GM23338 (cell line): ENCODE data around the gene PEAK3. TPM values are rescaled to one million over a fixed set of nuclear protein-coding genes. Genes with fewer than 3 reads are reported as not detected.

Experiments used
- ATAC-seq: fragments of 200-7000 bp; cut with Tn5 transposase; 3 replicates; pipeline ENCODE4 v1.9.1; 2020
- DNase-seq: peaks from one replicate; pipeline ENCODE4 v3.0.0-alpha.2; 2015; ENCODE audit warnings: low spot score
- H2AFZ ChIP-seq: fragments of 200-600 bp; sonication (generic); 2 replicates; pipeline ENCODE4 v1.8.0; 2016; ENCODE audit warnings: antibody characterized with exemption, mild to moderate bottlenecking, moderate library complexity
- H3F3A ChIP-seq: fragments of 200-600 bp; sonication (generic); replicated peaks from 2 replicates; pipeline ENCODE4 v1.8.0; 2017; ENCODE audit warnings: antibody characterized with exemption, mixed run types, low read depth
- H3K27ac ChIP-seq: fragments of 200-600 bp; sonication (generic); 2 replicates; pipeline ENCODE4 v1.6.1; 2016; ENCODE audit warnings: low read depth
- H3K27me3 ChIP-seq: fragments of 200-600 bp; sonication (generic); 2 replicates; pipeline ENCODE4 v1.8.0; 2016; ENCODE audit warnings: mild to moderate bottlenecking, mixed run types, moderate library complexity; ENCODE audit not compliant: insufficient read depth
- H3K36me3 ChIP-seq: fragments of 200-600 bp; sonication (generic); 2 replicates; pipeline ENCODE4 v1.8.0; 2016; ENCODE audit warnings: mild to moderate bottlenecking; ENCODE audit not compliant: insufficient read depth
- H3K4me1 ChIP-seq: fragments of 200-600 bp; sonication (generic); 2 replicates; pipeline ENCODE4 v1.8.0; 2016; ENCODE audit warnings: mild to moderate bottlenecking, moderate library complexity; ENCODE audit not compliant: insufficient read depth
- H3K4me2 ChIP-seq: fragments of 200-600 bp; sonication (generic); 2 replicates; pipeline ENCODE4 v1.7.1; 2017; ENCODE audit warnings: mixed run types
- H3K4me3 ChIP-seq: fragments of 200-600 bp; sonication (generic); 2 replicates; pipeline ENCODE4 v1.6.1; 2016; ENCODE audit warnings: mixed run types
- H3K79me2 ChIP-seq: fragments of 200-600 bp; sonication (generic); replicated peaks from 2 replicates; pipeline ENCODE4 v1.8.0; 2017; ENCODE audit warnings: mild to moderate bottlenecking; ENCODE audit not compliant: insufficient read depth
- H3K9me2 ChIP-seq: fragments of 200-600 bp; sonication (generic); 2 replicates; pipeline ENCODE4 v1.8.0; 2017; ENCODE audit not compliant: insufficient read depth
- H4K20me1 ChIP-seq: fragments of 200-600 bp; sonication (generic); replicated peaks from 2 replicates; pipeline ENCODE4 v1.8.0; 2017; ENCODE audit warnings: mild to moderate bottlenecking; ENCODE audit not compliant: insufficient read depth
- H3K27ac Mint-ChIP-seq: 2 replicates; pipeline ENCODE4 v1.8.0; 2020; ENCODE audit warnings: inconsistent platforms, mild to moderate bottlenecking, moderate library complexity, mixed read lengths
- H3K27me3 Mint-ChIP-seq: 3 replicates; pipeline ENCODE4 v1.8.0; 2022; ENCODE audit warnings: low read depth, mild to moderate bottlenecking, moderate library complexity, mixed read lengths, inconsistent platforms; ENCODE audit not compliant: insufficient read depth, poor library complexity
- H3K36me3 Mint-ChIP-seq: 3 replicates; pipeline ENCODE4 v1.8.0; 2021; ENCODE audit warnings: low read depth, mild to moderate bottlenecking, inconsistent platforms, moderate library complexity, mixed read lengths
- H3K4me1 Mint-ChIP-seq: 3 replicates; pipeline ENCODE4 v1.8.0; 2020; ENCODE audit warnings: mild to moderate bottlenecking, inconsistent platforms, mixed read lengths
- H3K4me3 Mint-ChIP-seq: 3 replicates; pipeline ENCODE4 v1.8.0; 2021; ENCODE audit warnings: moderate library complexity, mild to moderate bottlenecking, inconsistent platforms, mixed read lengths
- H3K9me3 Mint-ChIP-seq: 3 replicates; pipeline ENCODE4 v1.8.0; 2020; ENCODE audit warnings: moderate library complexity, mild to moderate bottlenecking, inconsistent platforms, mixed read lengths
- CREB1 ChIP-seq: fragments of 250-450 bp; sonication (Bioruptor Pico); IDR thresholded peaks from 2 replicates; pipeline ENCODE4 v1.5.0; 2020; ENCODE audit warnings: low read depth, mild to moderate bottlenecking, moderate library complexity
- CTCF ChIP-seq, 2 experiments: fragments of 200-600 bp in 1 of 2; sonication (generic) in 1 of 2; conservative IDR thresholded peaks; 2 replicates each; pipeline versions ENCODE4 v1.5.1 to v1.6.1; 2016 to 2017; ENCODE audit warnings: antibody characterized with exemption in 2 of 2, low read depth in 2 of 2, mild to moderate bottlenecking in 2 of 2, moderate library complexity in 1 of 2
- EZH2 ChIP-seq: fragments of 200-600 bp; sonication (generic); IDR thresholded peaks from one replicate; pipeline ENCODE4 v1.8.0; 2017; ENCODE audit warnings: antibody characterized with exemption, mild to moderate bottlenecking, low read depth; ENCODE audit not compliant: unreplicated experiment
- EZH2phosphoT487 ChIP-seq: fragments of 200-600 bp; sonication (generic); IDR thresholded peaks from one replicate; pipeline ENCODE4 v1.8.1; 2018; ENCODE audit warnings: antibody characterized with exemption; ENCODE audit not compliant: unreplicated experiment
- JUNB ChIP-seq: IDR thresholded peaks from one replicate; pipeline ENCODE4 v1.6.1; 2016; ENCODE audit warnings: antibody characterized with exemption; ENCODE audit not compliant: unreplicated experiment
- NANOG ChIP-seq: IDR thresholded peaks from 2 replicates; pipeline ENCODE4 v1.6.1; 2016; ENCODE audit warnings: antibody characterized with exemption, borderline replicate concordance
- POLR2AphosphoS5 ChIP-seq: IDR thresholded peaks from 2 replicates; pipeline ENCODE4 v1.6.1; 2016; ENCODE audit warnings: antibody characterized with exemption, low read depth
- STAT1 ChIP-seq: IDR thresholded peaks from one replicate; pipeline ENCODE4 v1.6.1; 2016; ENCODE audit warnings: antibody characterized with exemption; ENCODE audit not compliant: unreplicated experiment
- ZNF114 ChIP-seq: fragments of 250-450 bp; sonication (Bioruptor Pico); IDR thresholded peaks from 2 replicates; pipeline ENCODE4 v1.5.0; 2020; ENCODE audit warnings: mild to moderate bottlenecking, moderate library complexity
- ZNF331 ChIP-seq: fragments of 250-450 bp; sonication (Bioruptor Pico); IDR thresholded peaks from 2 replicates; pipeline ENCODE4 v1.5.0; 2020; ENCODE audit warnings: low read depth, mild to moderate bottlenecking, moderate library complexity
- long read RNA-seq: library from polyadenylated mRNA; unstranded; transcript quantifications from one replicate; pipeline ENCODE4 v2.0.0, GENCODE V29; 2020; ENCODE audit not compliant: unreplicated experiment
- polyA plus RNA-seq: library from polyadenylated mRNA; unstranded; fragments of >200 nt; fragmentation: Nextera tagmentation; extraction: Ambion mirVana; gene quantifications from 2 replicates; pipeline ENCODE4 v1.2.1, GENCODE V29; 2016
- total RNA-seq: library from RNA; depleted of rRNA; stranded (reverse); fragments of >200 nt; shearing (Covaris generic); gene quantifications from 2 replicates; pipeline ENCODE4 v1.2.3, GENCODE V29; 2014; rRNA removed
- TF ChIP-seq, protein P1 (sequence below): IDR thresholded peaks from 2 replicates; pipeline ENCODE4 v1.6.1; 2016; ENCODE audit warnings: antibody characterized with exemption
- TF ChIP-seq, protein P2 (sequence below): fragments of 250-450 bp; sonication (Bioruptor Pico); IDR thresholded peaks from 2 replicates; pipeline ENCODE4 v1.5.0; 2020; ENCODE audit warnings: mild to moderate bottlenecking, moderate library complexity
- TF ChIP-seq, protein P3 (sequence below): IDR thresholded peaks from one replicate; pipeline ENCODE4 v1.6.1; 2018; ENCODE audit warnings: antibody characterized with exemption; ENCODE audit not compliant: unreplicated experiment

The PEAK3 gene
- total RNA-seq (not detected in 2 replicates), polyA plus RNA-seq (not detected in 2 replicates)
- long read RNA-seq: 0 reads

DNA sequence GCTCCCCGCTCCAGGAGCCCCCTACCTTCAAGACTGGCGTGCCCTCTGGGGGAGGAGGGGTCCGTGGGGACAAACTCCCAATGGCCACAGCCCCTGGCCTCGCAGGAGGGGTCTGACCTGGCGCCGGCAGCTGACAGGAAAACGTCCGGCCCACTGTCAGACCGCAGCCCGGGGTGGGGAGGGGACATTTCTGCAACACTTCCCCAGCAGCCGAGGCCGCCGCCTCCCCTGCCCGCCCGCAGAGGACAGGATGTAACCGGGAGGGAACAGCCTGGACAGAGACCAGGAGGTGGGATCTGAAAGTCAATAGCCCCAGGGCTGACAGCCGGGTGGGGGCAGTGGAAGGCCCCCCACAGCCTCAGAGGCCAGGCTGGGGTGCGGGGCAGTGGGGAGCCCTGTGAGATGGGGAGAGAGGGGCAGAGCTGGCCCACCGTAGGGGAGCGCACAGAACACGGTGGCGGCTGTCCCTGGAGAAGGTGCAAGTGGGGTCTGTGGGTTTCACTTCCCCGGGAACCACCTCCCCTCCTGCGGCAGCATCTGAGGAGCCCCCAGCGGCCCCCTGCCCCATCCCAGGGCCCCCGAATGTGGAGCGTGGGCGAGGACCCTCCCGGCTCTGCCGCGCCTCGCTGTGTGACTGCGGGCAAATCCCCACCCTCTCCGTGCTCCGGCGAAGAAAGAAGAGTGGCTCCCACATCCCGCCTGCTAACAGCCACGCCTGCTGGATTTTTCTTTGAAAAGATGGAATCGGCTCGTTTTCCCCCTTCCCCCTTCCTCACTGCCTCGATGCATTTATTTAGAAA, at the start of gene PEAK3:
PEAK3 (minus strand) TSS at position 114 of the 800 bp plus-strand sequence. CDS start 1,244 bp downstream, outside the sequence.
- Mint-ChIP-seq H3K27me3 (peaks cover 19% of the 10 kb centered on the region), H3K27ac (no peak within 1 kb of the TSS), H3K4me3 (peak within 1 kb of the TSS; percentile 66), H3K4me1 (peaks cover 3% of the 10 kb centered on the region; the same call in 2 of the 3 replicates), H3K9me3 (no peaks in the 10 kb centered on the region; the same call in 2 of the 3 replicates), H3K36me3 (no peaks in the 10 kb centered on the region; the same call in 2 of the 3 replicates)
- peak within 1 kb of the TSS; percentile 88 for H3K4me2 ChIP-seq
- H3F3A ChIP-seq: 0 out of 2 replicates have a peak, but pooled peaks cover 2% of the 10 kb centered on the region
- TF ChIP-seq EZH2 (no peak), ZNF331 (CRISPR knock-in tag) (no peak), STAT1 (no peak), EZH2phosphoT487 (no peak), NANOG (no peak), ZNF114 (no peak), CTCF (conservative IDR thresholded peaks at IDR 0.05; ENCODE audit: low read depth in 2 of 2) (no peak), JUNB (no peak), POLR2AphosphoS5 (no peak), CREB1 (CRISPR knock-in tag) (no peak)
- TF ChIP-seq, protein P1, sequence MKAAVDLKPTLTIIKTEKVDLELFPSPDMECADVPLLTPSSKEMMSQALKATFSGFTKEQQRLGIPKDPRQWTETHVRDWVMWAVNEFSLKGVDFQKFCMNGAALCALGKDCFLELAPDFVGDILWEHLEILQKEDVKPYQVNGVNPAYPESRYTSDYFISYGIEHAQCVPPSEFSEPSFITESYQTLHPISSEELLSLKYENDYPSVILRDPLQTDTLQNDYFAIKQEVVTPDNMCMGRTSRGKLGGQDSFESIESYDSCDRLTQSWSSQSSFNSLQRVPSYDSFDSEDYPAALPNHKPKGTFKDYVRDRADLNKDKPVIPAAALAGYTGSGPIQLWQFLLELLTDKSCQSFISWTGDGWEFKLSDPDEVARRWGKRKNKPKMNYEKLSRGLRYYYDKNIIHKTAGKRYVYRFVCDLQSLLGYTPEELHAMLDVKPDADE: no peak
- TF ChIP-seq, protein P2, sequence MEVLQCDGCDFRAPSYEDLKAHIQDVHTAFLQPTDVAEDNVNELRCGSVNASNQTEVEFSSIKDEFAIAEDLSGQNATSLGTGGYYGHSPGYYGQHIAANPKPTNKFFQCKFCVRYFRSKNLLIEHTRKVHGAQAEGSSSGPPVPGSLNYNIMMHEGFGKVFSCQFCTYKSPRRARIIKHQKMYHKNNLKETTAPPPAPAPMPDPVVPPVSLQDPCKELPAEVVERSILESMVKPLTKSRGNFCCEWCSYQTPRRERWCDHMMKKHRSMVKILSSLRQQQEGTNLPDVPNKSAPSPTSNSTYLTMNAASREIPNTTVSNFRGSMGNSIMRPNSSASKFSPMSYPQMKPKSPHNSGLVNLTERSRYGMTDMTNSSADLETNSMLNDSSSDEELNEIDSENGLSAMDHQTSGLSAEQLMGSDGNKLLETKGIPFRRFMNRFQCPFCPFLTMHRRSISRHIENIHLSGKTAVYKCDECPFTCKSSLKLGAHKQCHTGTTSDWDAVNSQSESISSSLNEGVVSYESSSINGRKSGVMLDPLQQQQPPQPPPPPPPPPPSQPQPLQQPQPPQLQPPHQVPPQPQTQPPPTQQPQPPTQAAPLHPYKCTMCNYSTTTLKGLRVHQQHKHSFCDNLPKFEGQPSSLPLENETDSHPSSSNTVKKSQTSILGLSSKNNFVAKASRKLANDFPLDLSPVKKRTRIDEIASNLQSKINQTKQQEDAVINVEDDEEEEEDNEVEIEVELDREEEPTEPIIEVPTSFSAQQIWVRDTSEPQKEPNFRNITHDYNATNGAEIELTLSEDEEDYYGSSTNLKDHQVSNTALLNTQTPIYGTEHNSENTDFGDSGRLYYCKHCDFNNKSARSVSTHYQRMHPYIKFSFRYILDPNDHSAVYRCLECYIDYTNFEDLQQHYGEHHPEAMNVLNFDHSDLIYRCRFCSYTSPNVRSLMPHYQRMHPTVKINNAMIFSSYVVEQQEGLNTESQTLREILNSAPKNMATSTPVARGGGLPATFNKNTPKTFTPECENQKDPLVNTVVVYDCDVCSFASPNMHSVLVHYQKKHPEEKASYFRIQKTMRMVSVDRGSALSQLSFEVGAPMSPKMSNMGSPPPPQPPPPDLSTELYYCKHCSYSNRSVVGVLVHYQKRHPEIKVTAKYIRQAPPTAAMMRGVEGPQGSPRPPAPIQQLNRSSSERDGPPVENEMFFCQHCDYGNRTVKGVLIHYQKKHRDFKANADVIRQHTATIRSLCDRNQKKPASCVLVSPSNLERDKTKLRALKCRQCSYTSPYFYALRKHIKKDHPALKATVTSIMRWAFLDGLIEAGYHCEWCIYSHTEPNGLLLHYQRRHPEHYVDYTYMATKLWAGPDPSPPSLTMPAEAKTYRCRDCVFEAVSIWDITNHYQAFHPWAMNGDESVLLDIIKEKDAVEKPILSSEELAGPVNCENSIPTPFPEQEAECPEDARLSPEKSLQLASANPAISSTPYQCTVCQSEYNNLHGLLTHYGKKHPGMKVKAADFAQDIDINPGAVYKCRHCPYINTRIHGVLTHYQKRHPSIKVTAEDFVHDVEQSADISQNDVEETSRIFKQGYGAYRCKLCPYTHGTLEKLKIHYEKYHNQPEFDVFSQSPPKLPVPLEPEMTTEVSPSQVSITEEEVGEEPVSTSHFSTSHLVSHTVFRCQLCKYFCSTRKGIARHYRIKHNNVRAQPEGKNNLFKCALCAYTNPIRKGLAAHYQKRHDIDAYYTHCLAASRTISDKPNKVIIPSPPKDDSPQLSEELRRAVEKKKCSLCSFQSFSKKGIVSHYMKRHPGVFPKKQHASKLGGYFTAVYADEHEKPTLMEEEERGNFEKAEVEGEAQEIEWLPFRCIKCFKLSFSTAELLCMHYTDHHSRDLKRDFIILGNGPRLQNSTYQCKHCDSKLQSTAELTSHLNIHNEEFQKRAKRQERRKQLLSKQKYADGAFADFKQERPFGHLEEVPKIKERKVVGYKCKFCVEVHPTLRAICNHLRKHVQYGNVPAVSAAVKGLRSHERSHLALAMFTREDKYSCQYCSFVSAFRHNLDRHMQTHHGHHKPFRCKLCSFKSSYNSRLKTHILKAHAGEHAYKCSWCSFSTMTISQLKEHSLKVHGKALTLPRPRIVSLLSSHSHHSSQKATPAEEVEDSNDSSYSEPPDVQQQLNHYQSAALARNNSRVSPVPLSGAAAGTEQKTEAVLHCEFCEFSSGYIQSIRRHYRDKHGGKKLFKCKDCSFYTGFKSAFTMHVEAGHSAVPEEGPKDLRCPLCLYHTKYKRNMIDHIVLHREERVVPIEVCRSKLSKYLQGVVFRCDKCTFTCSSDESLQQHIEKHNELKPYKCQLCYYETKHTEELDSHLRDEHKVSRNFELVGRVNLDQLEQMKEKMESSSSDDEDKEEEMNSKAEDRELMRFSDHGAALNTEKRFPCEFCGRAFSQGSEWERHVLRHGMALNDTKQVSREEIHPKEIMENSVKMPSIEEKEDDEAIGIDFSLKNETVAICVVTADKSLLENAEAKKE (CRISPR knock-in tag): no peak
- TF ChIP-seq, protein P3, sequence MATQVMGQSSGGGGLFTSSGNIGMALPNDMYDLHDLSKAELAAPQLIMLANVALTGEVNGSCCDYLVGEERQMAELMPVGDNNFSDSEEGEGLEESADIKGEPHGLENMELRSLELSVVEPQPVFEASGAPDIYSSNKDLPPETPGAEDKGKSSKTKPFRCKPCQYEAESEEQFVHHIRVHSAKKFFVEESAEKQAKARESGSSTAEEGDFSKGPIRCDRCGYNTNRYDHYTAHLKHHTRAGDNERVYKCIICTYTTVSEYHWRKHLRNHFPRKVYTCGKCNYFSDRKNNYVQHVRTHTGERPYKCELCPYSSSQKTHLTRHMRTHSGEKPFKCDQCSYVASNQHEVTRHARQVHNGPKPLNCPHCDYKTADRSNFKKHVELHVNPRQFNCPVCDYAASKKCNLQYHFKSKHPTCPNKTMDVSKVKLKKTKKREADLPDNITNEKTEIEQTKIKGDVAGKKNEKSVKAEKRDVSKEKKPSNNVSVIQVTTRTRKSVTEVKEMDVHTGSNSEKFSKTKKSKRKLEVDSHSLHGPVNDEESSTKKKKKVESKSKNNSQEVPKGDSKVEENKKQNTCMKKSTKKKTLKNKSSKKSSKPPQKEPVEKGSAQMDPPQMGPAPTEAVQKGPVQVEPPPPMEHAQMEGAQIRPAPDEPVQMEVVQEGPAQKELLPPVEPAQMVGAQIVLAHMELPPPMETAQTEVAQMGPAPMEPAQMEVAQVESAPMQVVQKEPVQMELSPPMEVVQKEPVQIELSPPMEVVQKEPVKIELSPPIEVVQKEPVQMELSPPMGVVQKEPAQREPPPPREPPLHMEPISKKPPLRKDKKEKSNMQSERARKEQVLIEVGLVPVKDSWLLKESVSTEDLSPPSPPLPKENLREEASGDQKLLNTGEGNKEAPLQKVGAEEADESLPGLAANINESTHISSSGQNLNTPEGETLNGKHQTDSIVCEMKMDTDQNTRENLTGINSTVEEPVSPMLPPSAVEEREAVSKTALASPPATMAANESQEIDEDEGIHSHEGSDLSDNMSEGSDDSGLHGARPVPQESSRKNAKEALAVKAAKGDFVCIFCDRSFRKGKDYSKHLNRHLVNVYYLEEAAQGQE: no peak
- no peaks in the 10 kb centered on the region for H3K9me2 ChIP-seq
- H3K4me1 ChIP-seq: no peaks in the 10 kb centered on the region
- H3K79me2 ChIP-seq: no peaks in the 10 kb centered on the region
- no peaks in the 10 kb centered on the region for H4K20me1 ChIP-seq
- no peaks in the 10 kb centered on the region for H3K36me3 ChIP-seq
- peak within 1 kb of the TSS; percentile 88 for H2AFZ ChIP-seq
- peak; percentile 77 for DNase-seq
- no peak within 1 kb of the TSS for H3K27ac ChIP-seq
- peak; percentile 79 for ATAC-seq
- H3K27me3 ChIP-seq: peaks cover 22% of the 10 kb centered on the region
- H3K4me3 ChIP-seq: peak within 1 kb of the TSS; percentile 69
